HepG2 (cell line): ENCODE measurements around the gene EHD1. TPM values are rescaled to one million over a fixed set of nuclear protein-coding genes. Genes with fewer than 3 reads are reported as not detected.

Experiments
- ETS1 ChIP-seq: sonication (generic); formaldehyde crosslinking; IDR thresholded peaks from 2 replicates; pipeline ENCODE4 v1.4.0; 2020; ENCODE audit warnings: missing genetic modification reagents
- ZBTB40 ChIP-seq, 2 experiments: fragments of 450-650 bp in 1 of 2; sonication (generic) in 1 of 2; formaldehyde crosslinking in 1 of 2; IDR thresholded peaks; 2 replicates each; pipeline versions ENCODE4 v1.6.1 to v1.8.0; 2016 to 2022; ENCODE audit warnings: antibody characterized with exemption in 1 of 2, mild to moderate bottlenecking in 1 of 2, missing genetic modification reagents in 1 of 2
- polyA plus RNA-seq, 8 experiments: library from polyadenylated mRNA; depleted of rRNA in 3 of 8; stranded (reverse) in 7 of 8; unstranded in 1 of 8; fragments of >200 nt; fragmentation: Illumina TruSeq in 4 of 8; extraction: Trizol in 4 of 8; gene quantifications; 2 replicates each; pipeline versions ENCODE4 v1.2.1 to v1.2.3, GENCODE V29; 2011 to 2016; ENCODE audit warnings: low read depth in 4 of 8, missing spikeins in 1 of 8, mixed read lengths in 1 of 8; ENCODE audit not compliant: insufficient read depth in 1 of 8
- total RNA-seq, 5 experiments: library from RNA; depleted of rRNA; stranded (reverse); fragments of >200 nt; fragmentation: Illumina TruSeq; extraction: Trizol; gene quantifications; 2 replicates each; pipeline ENCODE4 v1.2.3, GENCODE V29; 2016; ENCODE audit warnings: low read depth in 1 of 5

EHD1 gene
- total and polyA plus RNA-seq, 2 of the 13 experiments (the other 11 are each of a cell fraction or from before 2014, with no cell fraction given), result 23.6 to 26.6 TPM

- TF ChIP-seq ZBTB40 (IDR thresholded peaks at IDR 0.05) (no peak), ZBTB40 (CRISPR knock-in tag; IDR thresholded peaks at IDR 0.05) (no peak), ETS1 (CRISPR knock-in tag) (no peak)
Measured at GRCh38 chr11:64906314-64906635, 27.9 kb upstream of the EHD1 start (continued).
